Measurements from ENCODE around the gene ANKRD6.

The ANKRD6 gene

GRCh38 chr6:89506716-89507617 is 74.0 kb downstream of the ANKRD6 start:
- Mint-ChIP-seq H3K27me3 (no peaks in the 10 kb centered on the region), H3K4me1 (no peaks in the 10 kb centered on the region), H3K9me3 (no peaks in the 10 kb centered on the region), H3K4me3 (no peak overlapping the region), H3K36me3 (ENCODE audit: insufficient read depth) (peaks cover 2% of the 10 kb centered on the region), H3K27ac (ENCODE audit: low read depth) (no peak overlapping the region)
- ATAC-seq (replicated peaks; ENCODE audit: extremely low read depth, poor library complexity, severe bottlenecking): no peak
- no peak for DNase-seq (ENCODE audit: low spot score in 2 of 2)

GRCh38 chr6:89508755-89509563 is 76.0 kb downstream of the ANKRD6 start:
- Mint-ChIP-seq H3K4me1 (no peaks in the 10 kb centered on the region), H3K27me3 (no peaks in the 10 kb centered on the region), H3K27ac (ENCODE audit: low read depth) (no peak overlapping the region), H3K36me3 (ENCODE audit: insufficient read depth) (no peaks in the 10 kb centered on the region), H3K4me3 (no peak overlapping the region), H3K9me3 (no peaks in the 10 kb centered on the region)
- ATAC-seq (replicated peaks; ENCODE audit: extremely low read depth, poor library complexity, severe bottlenecking) (no peak), DNase-seq (ENCODE audit: low spot score in 2 of 2) (no peak)

GRCh38 chr6:89509777-89510281 is 76.9 kb downstream of the ANKRD6 start:
- no peak overlapping the region for H3K4me3 Mint-ChIP-seq
- ATAC-seq (replicated peaks; ENCODE audit: extremely low read depth, poor library complexity, severe bottlenecking): no peak
- H3K27me3 Mint-ChIP-seq: no peaks in the 10 kb centered on the region
- no peaks in the 10 kb centered on the region for H3K9me3 Mint-ChIP-seq
- no peak overlapping the region for H3K27ac Mint-ChIP-seq (ENCODE audit: low read depth)
- H3K36me3 Mint-ChIP-seq (ENCODE audit: insufficient read depth): no peaks in the 10 kb centered on the region
- no peak for DNase-seq (ENCODE audit: low spot score in 2 of 2)
- H3K4me1 Mint-ChIP-seq: no peaks in the 10 kb centered on the region

- Mint-ChIP-seq H3K9me3 (no peaks in the 10 kb centered on the region), H3K4me3 (no peak overlapping the region), H3K36me3 (ENCODE audit: insufficient read depth) (no peaks in the 10 kb centered on the region), H3K27me3 (no peaks in the 10 kb centered on the region), H3K4me1 (no peaks in the 10 kb centered on the region), H3K27ac (ENCODE audit: low read depth) (no peak overlapping the region)
- DNase-seq (ENCODE audit: low spot score in 2 of 2): no peak
- ATAC-seq (replicated peaks; ENCODE audit: extremely low read depth, poor library complexity, severe bottlenecking): no peak
These were observed 77.4 kb downstream of the ANKRD6 start for GRCh38 chr6:89510393-89510792.

GRCh38 chr6:89518352-89519055 is 85.6 kb downstream of the ANKRD6 start:
- Mint-ChIP-seq H3K4me1 (no peaks in the 10 kb centered on the region), H3K27me3 (no peaks in the 10 kb centered on the region), H3K4me3 (no peak overlapping the region), H3K27ac (ENCODE audit: low read depth) (no peak overlapping the region), H3K9me3 (no peaks in the 10 kb centered on the region), H3K36me3 (ENCODE audit: insufficient read depth) (no peaks in the 10 kb centered on the region)
- no peak for DNase-seq (ENCODE audit: low spot score in 2 of 2)
- ATAC-seq (replicated peaks; ENCODE audit: extremely low read depth, poor library complexity, severe bottlenecking): no peak

GRCh38 chr6:89520736-89521135 is 87.8 kb downstream of the ANKRD6 start:
- no peaks in the 10 kb centered on the region for H3K9me3 Mint-ChIP-seq
- H3K4me1 Mint-ChIP-seq: no peaks in the 10 kb centered on the region
- no peak overlapping the region for H3K4me3 Mint-ChIP-seq
- H3K36me3 Mint-ChIP-seq (ENCODE audit: insufficient read depth): no peaks in the 10 kb centered on the region
- no peaks in the 10 kb centered on the region for H3K27me3 Mint-ChIP-seq
- no peak overlapping the region for H3K27ac Mint-ChIP-seq (ENCODE audit: low read depth)
- DNase-seq (ENCODE audit: low spot score in 2 of 2) (no peak), ATAC-seq (replicated peaks; ENCODE audit: extremely low read depth, poor library complexity, severe bottlenecking) (no peak)

GRCh38 chr6:89522778-89523177 is 89.8 kb downstream of the ANKRD6 start:
- no peaks in the 10 kb centered on the region for H3K9me3 Mint-ChIP-seq
- H3K27me3 Mint-ChIP-seq: no peaks in the 10 kb centered on the region
- ATAC-seq (replicated peaks; ENCODE audit: extremely low read depth, poor library complexity, severe bottlenecking) (no peak), DNase-seq (ENCODE audit: low spot score in 2 of 2) (no peak)
- H3K4me1 Mint-ChIP-seq: no peaks in the 10 kb centered on the region
- H3K4me3 Mint-ChIP-seq: no peak overlapping the region
- H3K27ac Mint-ChIP-seq (ENCODE audit: low read depth): no peak overlapping the region
- no peaks in the 10 kb centered on the region for H3K36me3 Mint-ChIP-seq (ENCODE audit: insufficient read depth)

GRCh38 chr6:89525786-89526562 is 93.0 kb downstream of the ANKRD6 start:
- Mint-ChIP-seq H3K4me3 (no peak overlapping the region), H3K27ac (ENCODE audit: low read depth) (no peak overlapping the region), H3K36me3 (ENCODE audit: insufficient read depth) (no peaks in the 10 kb centered on the region), H3K27me3 (no peaks in the 10 kb centered on the region), H3K9me3 (no peaks in the 10 kb centered on the region), H3K4me1 (no peaks in the 10 kb centered on the region)
- DNase-seq (ENCODE audit: low spot score in 2 of 2) (no peak), ATAC-seq (replicated peaks; ENCODE audit: extremely low read depth, poor library complexity, severe bottlenecking) (no peak)

- Mint-ChIP-seq H3K4me1 (no peaks in the 10 kb centered on the region), H3K36me3 (ENCODE audit: insufficient read depth) (no peaks in the 10 kb centered on the region), H3K27me3 (no peaks in the 10 kb centered on the region), H3K9me3 (no peaks in the 10 kb centered on the region), H3K4me3 (no peak overlapping the region), H3K27ac (ENCODE audit: low read depth) (no peak overlapping the region)
- ATAC-seq (replicated peaks; ENCODE audit: extremely low read depth, poor library complexity, severe bottlenecking): no peak
- no peak for DNase-seq (ENCODE audit: low spot score in 2 of 2)
These were observed 93.6 kb downstream of the ANKRD6 start for GRCh38 chr6:89526563-89526869.

GRCh38 chr6:89527634-89528033 is 94.7 kb downstream of the ANKRD6 start:
- Mint-ChIP-seq H3K27me3 (no peaks in the 10 kb centered on the region), H3K4me1 (no peaks in the 10 kb centered on the region), H3K4me3 (no peak overlapping the region), H3K9me3 (no peaks in the 10 kb centered on the region), H3K36me3 (ENCODE audit: insufficient read depth) (no peaks in the 10 kb centered on the region), H3K27ac (ENCODE audit: low read depth) (no peak overlapping the region)
- DNase-seq (ENCODE audit: low spot score in 2 of 2) (no peak), ATAC-seq (replicated peaks; ENCODE audit: extremely low read depth, poor library complexity, severe bottlenecking) (peak; percentile 64)

- ATAC-seq (replicated peaks; ENCODE audit: extremely low read depth, poor library complexity, severe bottlenecking) (no peak), DNase-seq (ENCODE audit: low spot score in 2 of 2) (no peak)
- Mint-ChIP-seq H3K27me3 (no peaks in the 10 kb centered on the region), H3K36me3 (ENCODE audit: insufficient read depth) (no peaks in the 10 kb centered on the region), H3K4me3 (no peak overlapping the region), H3K9me3 (no peaks in the 10 kb centered on the region), H3K27ac (ENCODE audit: low read depth) (peak overlapping the region; percentile 10), H3K4me1 (no peaks in the 10 kb centered on the region)
These were observed 95.9 kb downstream of the ANKRD6 start for GRCh38 chr6:89528866-89529265.

- no peak overlapping the region for H3K4me3 Mint-ChIP-seq
- DNase-seq (ENCODE audit: low spot score in 2 of 2) (no peak), ATAC-seq (replicated peaks; ENCODE audit: extremely low read depth, poor library complexity, severe bottlenecking) (no peak)
- no peaks in the 10 kb centered on the region for H3K4me1 Mint-ChIP-seq
- no peak overlapping the region for H3K27ac Mint-ChIP-seq (ENCODE audit: low read depth)
- H3K36me3 Mint-ChIP-seq (ENCODE audit: insufficient read depth): no peaks in the 10 kb centered on the region
- H3K9me3 Mint-ChIP-seq: no peaks in the 10 kb centered on the region
- no peaks in the 10 kb centered on the region for H3K27me3 Mint-ChIP-seq
These were observed 98.0 kb downstream of the ANKRD6 start for GRCh38 chr6:89530982-89531381.
